Keratinocyte (primary cell): Measurements from ENCODE around the gene CLDN10.
"Not testable (repeated sequence)": the region's sequence is repeated elsewhere in the genome, so short reads cannot be mapped to it uniquely, and the experiment has no call there.

Experiments
- EZH2 ChIP-seq: IDR thresholded peaks from one replicate; pipeline ENCODE4 v1.6.1; 2012; ENCODE audit warnings: inconsistent platforms, mild to moderate bottlenecking, low read length, moderate library complexity
- TF ChIP-seq, protein P1 (sequence below), 3 experiments: IDR thresholded peaks in 1 of 3; conservative IDR thresholded peaks in 1 of 3; optimal IDR thresholded peaks in 1 of 3; 2 replicates in 2 of 3; 3 replicates in 1 of 3; pipeline versions ENCODE3 to v1.5.1; 2011; ENCODE audit warnings: low read length in 3 of 3, mild to moderate bottlenecking in 3 of 3, moderate library complexity in 2 of 3, control low read depth in 1 of 3, inconsistent platforms in 1 of 3; ENCODE audit not compliant: insufficient read depth in 2 of 3; ENCODE audit errors: extremely low read depth in 1 of 3

DNA sequence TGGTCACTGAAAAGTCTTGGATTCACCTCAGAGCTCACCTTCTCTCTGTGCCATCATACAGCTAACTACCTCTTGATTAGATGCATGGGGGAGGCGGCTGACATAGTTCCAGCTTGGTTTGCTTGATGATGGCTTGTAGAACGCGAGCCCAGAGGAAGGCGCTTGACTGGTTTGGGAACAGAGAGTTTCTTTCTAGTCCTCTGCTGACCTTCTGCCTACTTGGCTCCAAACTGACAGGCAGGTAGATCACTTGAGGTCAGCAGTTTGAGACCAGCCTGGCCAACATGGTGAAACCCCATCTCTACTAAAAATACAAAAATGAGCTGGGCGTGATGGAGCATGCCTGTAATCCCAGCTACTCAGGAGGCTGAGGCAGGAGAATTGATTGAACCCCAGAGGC, 36.9 kb upstream of the CLDN10 start:
- TF ChIP-seq, protein P1, sequence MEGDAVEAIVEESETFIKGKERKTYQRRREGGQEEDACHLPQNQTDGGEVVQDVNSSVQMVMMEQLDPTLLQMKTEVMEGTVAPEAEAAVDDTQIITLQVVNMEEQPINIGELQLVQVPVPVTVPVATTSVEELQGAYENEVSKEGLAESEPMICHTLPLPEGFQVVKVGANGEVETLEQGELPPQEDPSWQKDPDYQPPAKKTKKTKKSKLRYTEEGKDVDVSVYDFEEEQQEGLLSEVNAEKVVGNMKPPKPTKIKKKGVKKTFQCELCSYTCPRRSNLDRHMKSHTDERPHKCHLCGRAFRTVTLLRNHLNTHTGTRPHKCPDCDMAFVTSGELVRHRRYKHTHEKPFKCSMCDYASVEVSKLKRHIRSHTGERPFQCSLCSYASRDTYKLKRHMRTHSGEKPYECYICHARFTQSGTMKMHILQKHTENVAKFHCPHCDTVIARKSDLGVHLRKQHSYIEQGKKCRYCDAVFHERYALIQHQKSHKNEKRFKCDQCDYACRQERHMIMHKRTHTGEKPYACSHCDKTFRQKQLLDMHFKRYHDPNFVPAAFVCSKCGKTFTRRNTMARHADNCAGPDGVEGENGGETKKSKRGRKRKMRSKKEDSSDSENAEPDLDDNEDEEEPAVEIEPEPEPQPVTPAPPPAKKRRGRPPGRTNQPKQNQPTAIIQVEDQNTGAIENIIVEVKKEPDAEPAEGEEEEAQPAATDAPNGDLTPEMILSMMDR (optimal IDR thresholded peaks at IDR 0.05 in 1 of 3, IDR thresholded peaks at IDR 0.05 in 1 of 3, conservative IDR thresholded peaks at IDR 0.05 in 1 of 3; ENCODE audit: extremely low read depth in 1 of 3, insufficient read depth in 2 of 3, low read length in 3 of 3), result not testable (repeated sequence)
- TF ChIP-seq EZH2, result not testable (repeated sequence)
